K562 (cell line): ENCODE results near the gene EXO5. TPM values are rescaled to one million over a fixed set of nuclear protein-coding genes. Genes with fewer than 3 reads are reported as not detected.

Source experiments
- FOXM1 ChIP-seq, 2 experiments: fragments of 450-650 bp in 1 of 2; sonication (generic) in 1 of 2; formaldehyde crosslinking in 1 of 2; IDR thresholded peaks; 2 replicates each; pipeline versions ENCODE4 v1.6.1 to v1.9.0; 2017 to 2022; ENCODE audit warnings: low read depth in 2 of 2, mild to moderate bottlenecking in 2 of 2, missing genetic modification reagents in 1 of 2, moderate library complexity in 1 of 2
- FUS ChIP-seq: fragments of 200-400 bp; formaldehyde crosslinking; optimal IDR thresholded peaks from 2 replicates; pipeline ENCODE3; 2017; ENCODE audit warnings: low read depth, low read length
- GTF2E2 ChIP-seq: fragments of 200-800 bp; sonication (Bioruptor generic); IDR thresholded peaks from 2 replicates; pipeline ENCODE4 v1.6.1; 2016; ENCODE audit warnings: missing genetic modification characterization, missing compliant biosample characterization
- KLF6 ChIP-seq: fragments of 250-450 bp; sonication (Bioruptor Pico); IDR thresholded peaks from 2 replicates; pipeline ENCODE4 v1.4.0; 2020; ENCODE audit warnings: mild to moderate bottlenecking, moderate library complexity, borderline replicate concordance
- L3MBTL2 ChIP-seq: fragments of 450-650 bp; IDR thresholded peaks from 2 replicates; pipeline ENCODE4 v1.6.1; 2016; ENCODE audit warnings: mild to moderate bottlenecking, moderate library complexity
- MAZ ChIP-seq, 2 experiments: fragments of 450-650 bp in 1 of 2; sonication (generic) in 1 of 2; formaldehyde crosslinking; IDR thresholded peaks in 1 of 2; conservative IDR thresholded peaks in 1 of 2; 2 replicates each; pipeline versions ENCODE4 v1.4.0 to v1.5.0; 2020; ENCODE audit warnings: mild to moderate bottlenecking in 1 of 2, missing genetic modification reagents in 1 of 2
- MECOM ChIP-seq: fragments of 250-450 bp; sonication (Bioruptor Pico); IDR thresholded peaks from 2 replicates; pipeline ENCODE4 v1.8.0; 2022; ENCODE audit warnings: inconsistent platforms
- MXI1 ChIP-seq: IDR thresholded peaks from 2 replicates; pipeline ENCODE4 v1.6.1; 2011; ENCODE audit warnings: low read depth, mild to moderate bottlenecking, improper control_type of control experiment, low read length
- POLR2A ChIP-seq: fragments of 450-650 bp; conservative IDR thresholded peaks from 2 replicates; pipeline ENCODE4 v1.6.1; 2016
- RB1 ChIP-seq: fragments of 450-650 bp; IDR thresholded peaks from 2 replicates; pipeline ENCODE4 v1.6.1; 2017; ENCODE audit warnings: low read depth, mild to moderate bottlenecking
- RBM17 ChIP-seq: fragments of 200-400 bp; formaldehyde crosslinking; IDR thresholded peaks from 2 replicates; pipeline ENCODE4 v1.6.1; 2017; ENCODE audit warnings: low read depth, mild to moderate bottlenecking, low read length, borderline replicate concordance
- SETDB1 ChIP-seq: IDR thresholded peaks from one replicate; pipeline ENCODE4 v1.6.1; 2012; ENCODE audit warnings: low read length, control low read depth, inconsistent platforms
- SMAD3 ChIP-seq: fragments of 450-650 bp; formaldehyde crosslinking; conservative IDR thresholded peaks from 2 replicates; pipeline ENCODE4 v1.4.0; 2020; ENCODE audit warnings: mild to moderate bottlenecking
- TAF1 ChIP-seq: IDR thresholded peaks from 2 replicates; pipeline ENCODE4 v1.6.1; 2011; ENCODE audit warnings: mild to moderate bottlenecking, low read length, moderate library complexity; ENCODE audit not compliant: insufficient read depth, control insufficient read depth, severe bottlenecking; ENCODE audit errors: extremely low read depth
- YBX1 ChIP-seq: fragments of 450-650 bp; IDR thresholded peaks from 2 replicates; pipeline ENCODE4 v1.7.1; 2016; ENCODE audit warnings: mild to moderate bottlenecking
- ZBTB1 ChIP-seq: sonication (generic); formaldehyde crosslinking; IDR thresholded peaks from 2 replicates; pipeline ENCODE4 v1.8.1; 2023; ENCODE audit warnings: missing genetic modification reagents, low read depth, mild to moderate bottlenecking, borderline replicate concordance
- ZNF143 ChIP-seq: sonication (generic); formaldehyde crosslinking; IDR thresholded peaks from 2 replicates; pipeline ENCODE4 v1.9.0; 2022; ENCODE audit warnings: mild to moderate bottlenecking, missing genetic modification reagents
- ZNF165 ChIP-seq: fragments of 250-450 bp; sonication (Bioruptor Pico); IDR thresholded peaks from 2 replicates; pipeline ENCODE4 v1.4.0; 2020; ENCODE audit warnings: borderline replicate concordance
- ZNF175 ChIP-seq: fragments of 200-800 bp; sonication (Bioruptor generic); IDR thresholded peaks from 2 replicates; pipeline ENCODE4 v1.6.1; 2016; ENCODE audit warnings: low read depth, mild to moderate bottlenecking, missing genetic modification characterization, missing compliant biosample characterization
- polyA plus RNA-seq, 8 experiments: library from polyadenylated mRNA; depleted of rRNA in 4 of 8; stranded (reverse) in 5 of 8; unstranded in 3 of 8; fragments of >200 nt; fragmentation: Nextera tagmentation in 2 of 8; fragmentation: Illumina TruSeq in 1 of 8; extraction: Ambion mirVana in 2 of 8; extraction: Trizol in 1 of 8; gene quantifications; 2 replicates each; pipeline versions ENCODE4 v1.2.1 to v1.2.3, GENCODE V29; 2011 to 2014; ENCODE audit warnings: inconsistent platforms in 1 of 8, missing spikeins in 1 of 8
- total RNA-seq, 7 experiments: library from RNA; depleted of rRNA in 6 of 7; stranded (reverse); fragments of >200 nt in 6 of 7; fragmentation: Illumina TruSeq in 2 of 7; extraction: Trizol in 2 of 7; gene quantifications; 2 replicates each; pipeline versions ENCODE4 v1.2.1 to v1.2.3, GENCODE V29; 2011 to 2021; ENCODE audit warnings: low replicate concordance in 1 of 7
- TF ChIP-seq, protein P1 (sequence below): fragments of 450-650 bp; IDR thresholded peaks from 2 replicates; pipeline ENCODE4 v1.7.1; 2018; ENCODE audit warnings: mild to moderate bottlenecking, low read depth; ENCODE audit not compliant: partially characterized antibody
- TF ChIP-seq, protein P2 (sequence below), 3 experiments: fragments of 200-800 bp in 1 of 3; sonication (Bioruptor generic) in 1 of 3; sonication (generic) in 1 of 3; formaldehyde crosslinking in 1 of 3; IDR thresholded peaks; 2 replicates each; pipeline versions ENCODE4 v1.6.1 to v1.8.0; 2016 to 2022; ENCODE audit warnings: mild to moderate bottlenecking in 2 of 3, missing compliant biosample characterization in 2 of 3, missing genetic modification characterization in 2 of 3, missing genetic modification reagents in 1 of 3

Gene EXO5
- total and polyA plus RNA-seq, 9 of the 15 experiments (the other 6 are each of a cell fraction or from before 2014, with no cell fraction given) = 1.1 to 4.3 (median 2.8) TPM

DNA sequence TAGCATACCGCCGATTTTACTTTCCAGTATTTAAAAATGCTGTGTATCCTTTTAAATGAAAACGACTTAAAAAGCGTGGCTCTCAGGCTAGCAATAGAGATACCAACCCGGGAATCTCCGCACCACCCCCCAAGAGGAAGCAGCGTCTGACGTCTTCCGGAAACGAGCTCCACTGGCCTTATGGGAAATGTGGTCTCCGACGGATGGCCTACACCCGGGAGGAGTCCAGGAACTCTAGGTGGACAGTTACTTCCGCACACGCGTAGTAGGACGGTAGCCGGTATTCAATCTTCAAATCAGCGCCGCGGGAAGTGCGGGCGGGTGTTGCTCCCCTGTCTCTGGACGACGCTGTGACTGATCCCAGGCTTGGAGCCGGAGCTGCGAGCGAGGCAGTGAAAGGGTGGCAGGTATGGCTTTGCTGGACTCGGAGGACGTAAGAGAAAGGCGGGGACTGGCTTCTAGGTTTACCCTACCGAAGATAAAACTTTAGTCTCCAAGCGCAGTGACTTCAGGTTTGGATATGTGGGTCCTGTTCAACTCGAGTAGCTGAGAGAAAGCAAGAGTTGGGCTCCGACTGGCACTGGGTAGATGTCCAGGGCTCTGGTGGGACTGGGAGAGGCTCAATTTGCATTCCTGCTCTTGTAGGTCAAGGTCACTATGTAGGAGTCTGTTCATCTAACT, 23.0 kb downstream of the EXO5 start, which contains the start of gene ZNF684 (continued):
- peak; percentile 66; the same call in 1 of the 2 replicates for TF ChIP-seq GTF2E2
- TF ChIP-seq, protein P1, sequence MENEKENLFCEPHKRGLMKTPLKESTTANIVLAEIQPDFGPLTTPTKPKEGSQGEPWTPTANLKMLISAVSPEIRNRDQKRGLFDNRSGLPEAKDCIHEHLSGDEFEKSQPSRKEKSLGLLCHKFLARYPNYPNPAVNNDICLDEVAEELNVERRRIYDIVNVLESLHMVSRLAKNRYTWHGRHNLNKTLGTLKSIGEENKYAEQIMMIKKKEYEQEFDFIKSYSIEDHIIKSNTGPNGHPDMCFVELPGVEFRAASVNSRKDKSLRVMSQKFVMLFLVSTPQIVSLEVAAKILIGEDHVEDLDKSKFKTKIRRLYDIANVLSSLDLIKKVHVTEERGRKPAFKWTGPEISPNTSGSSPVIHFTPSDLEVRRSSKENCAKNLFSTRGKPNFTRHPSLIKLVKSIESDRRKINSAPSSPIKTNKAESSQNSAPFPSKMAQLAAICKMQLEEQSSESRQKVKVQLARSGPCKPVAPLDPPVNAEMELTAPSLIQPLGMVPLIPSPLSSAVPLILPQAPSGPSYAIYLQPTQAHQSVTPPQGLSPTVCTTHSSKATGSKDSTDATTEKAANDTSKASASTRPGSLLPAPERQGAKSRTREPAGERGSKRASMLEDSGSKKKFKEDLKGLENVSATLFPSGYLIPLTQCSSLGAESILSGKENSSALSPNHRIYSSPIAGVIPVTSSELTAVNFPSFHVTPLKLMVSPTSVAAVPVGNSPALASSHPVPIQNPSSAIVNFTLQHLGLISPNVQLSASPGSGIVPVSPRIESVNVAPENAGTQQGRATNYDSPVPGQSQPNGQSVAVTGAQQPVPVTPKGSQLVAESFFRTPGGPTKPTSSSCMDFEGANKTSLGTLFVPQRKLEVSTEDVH = peak; percentile 86
- TF ChIP-seq L3MBTL2 = peak; percentile 94
- TF ChIP-seq FOXM1 (IDR thresholded peaks at IDR 0.05; ENCODE audit: low read depth) = peak; percentile 24; the same call in 1 of the 2 replicates
- TF ChIP-seq FOXM1 (CRISPR knock-in tag; IDR thresholded peaks at IDR 0.05; ENCODE audit: low read depth) = peak; percentile 50; the same call in 1 of the 2 replicates
- TF ChIP-seq RBM17 = no peak
- peak; percentile 54; the same call in 1 of the 2 replicates for TF ChIP-seq RB1
- 0 out of 2 replicates have a peak, but pooled peaks have one; percentile 13 for TF ChIP-seq SMAD3 (CRISPR knock-in tag)
- peak; percentile 89 for TF ChIP-seq POLR2A
- peak in 1 of 2 experiments; percentile 58; a peak in 2 of 4 replicates for TF ChIP-seq MAZ (CRISPR knock-in tag; conservative IDR thresholded peaks at IDR 0.05 in 1 of 2, IDR thresholded peaks at IDR 0.05 in 1 of 2)
- no peak; the same call in 1 of the 2 replicates for TF ChIP-seq ZBTB1
- no peak for TF ChIP-seq YBX1
- peak; percentile 8; the same call in 1 of the 2 replicates for TF ChIP-seq MXI1
- TF ChIP-seq KLF6 (CRISPR knock-in tag) = 0 out of 2 replicates have a peak, but pooled peaks have one; percentile 18
- peak; percentile 69 for TF ChIP-seq SETDB1
- TF ChIP-seq ZNF175 (CRISPR knock-in tag) = no peak
- TF ChIP-seq, protein P2, sequence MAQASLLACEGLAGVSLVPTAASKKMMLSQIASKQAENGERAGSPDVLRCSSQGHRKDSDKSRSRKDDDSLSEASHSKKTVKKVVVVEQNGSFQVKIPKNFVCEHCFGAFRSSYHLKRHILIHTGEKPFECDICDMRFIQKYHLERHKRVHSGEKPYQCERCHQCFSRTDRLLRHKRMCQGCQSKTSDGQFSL (CRISPR knock-in tag; IDR thresholded peaks at IDR 0.05) = 0 out of 2 replicates have a peak, but pooled peaks have one; percentile 53
- TF ChIP-seq, protein P2 (tag; IDR thresholded peaks at IDR 0.05) = peak in 1 of 2 experiments; percentile 86; a peak in 2 of 4 replicates
- TF ChIP-seq TAF1 = peak; percentile 80
- peak; percentile 88; the same call in 1 of the 2 replicates for TF ChIP-seq ZNF165 (CRISPR knock-in tag)
- TF ChIP-seq FUS = no peak
- 0 out of 2 replicates have a peak, but pooled peaks have one; percentile 53 for TF ChIP-seq MECOM (CRISPR knock-in tag)
- TF ChIP-seq ZNF143 (CRISPR knock-in tag) = peak; percentile 91
